Measurements from ENCODE around the gene RAB6B. TPM values are rescaled to one million over a fixed set of nuclear protein-coding genes. Genes with fewer than 3 reads are reported as not detected.

RAB6B gene
- total RNA-seq, 1 experiment from 2014 or later: 18.0 TPM

- CTCF ChIA-PET: interaction anchor here (1.1 kb wide), 1 partner anchor 17 kb away, joined by 3 read pairs; no protein-coding TSS in a partner anchor
- Mint-ChIP-seq H3K27ac (no peak overlapping the region), H3K36me3 (peaks cover 9% of the 10 kb centered on the region), H3K9me3 (peaks cover 20% of the 10 kb centered on the region), H3K4me3 (no peak overlapping the region), H3K27me3 (ENCODE audit: low read depth) (no peaks in the 10 kb centered on the region; the same call in 1 of the 2 replicates), H3K4me1 (no peaks in the 10 kb centered on the region)
- no peak for DNase-seq (ENCODE audit: low spot score)
- ATAC-seq: no peak
- POLR2A ChIA-PET: no interaction called here
- TF ChIP-seq, protein P1, sequence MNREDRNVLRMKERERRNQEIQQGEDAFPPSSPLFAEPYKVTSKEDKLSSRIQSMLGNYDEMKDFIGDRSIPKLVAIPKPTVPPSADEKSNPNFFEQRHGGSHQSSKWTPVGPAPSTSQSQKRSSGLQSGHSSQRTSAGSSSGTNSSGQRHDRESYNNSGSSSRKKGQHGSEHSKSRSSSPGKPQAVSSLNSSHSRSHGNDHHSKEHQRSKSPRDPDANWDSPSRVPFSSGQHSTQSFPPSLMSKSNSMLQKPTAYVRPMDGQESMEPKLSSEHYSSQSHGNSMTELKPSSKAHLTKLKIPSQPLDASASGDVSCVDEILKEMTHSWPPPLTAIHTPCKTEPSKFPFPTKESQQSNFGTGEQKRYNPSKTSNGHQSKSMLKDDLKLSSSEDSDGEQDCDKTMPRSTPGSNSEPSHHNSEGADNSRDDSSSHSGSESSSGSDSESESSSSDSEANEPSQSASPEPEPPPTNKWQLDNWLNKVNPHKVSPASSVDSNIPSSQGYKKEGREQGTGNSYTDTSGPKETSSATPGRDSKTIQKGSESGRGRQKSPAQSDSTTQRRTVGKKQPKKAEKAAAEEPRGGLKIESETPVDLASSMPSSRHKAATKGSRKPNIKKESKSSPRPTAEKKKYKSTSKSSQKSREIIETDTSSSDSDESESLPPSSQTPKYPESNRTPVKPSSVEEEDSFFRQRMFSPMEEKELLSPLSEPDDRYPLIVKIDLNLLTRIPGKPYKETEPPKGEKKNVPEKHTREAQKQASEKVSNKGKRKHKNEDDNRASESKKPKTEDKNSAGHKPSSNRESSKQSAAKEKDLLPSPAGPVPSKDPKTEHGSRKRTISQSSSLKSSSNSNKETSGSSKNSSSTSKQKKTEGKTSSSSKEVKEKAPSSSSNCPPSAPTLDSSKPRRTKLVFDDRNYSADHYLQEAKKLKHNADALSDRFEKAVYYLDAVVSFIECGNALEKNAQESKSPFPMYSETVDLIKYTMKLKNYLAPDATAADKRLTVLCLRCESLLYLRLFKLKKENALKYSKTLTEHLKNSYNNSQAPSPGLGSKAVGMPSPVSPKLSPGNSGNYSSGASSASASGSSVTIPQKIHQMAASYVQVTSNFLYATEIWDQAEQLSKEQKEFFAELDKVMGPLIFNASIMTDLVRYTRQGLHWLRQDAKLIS (CRISPR knock-in tag; IDR thresholded peaks at IDR 0.05; ENCODE audit: borderline replicate concordance): no peak
- TF ChIP-seq, protein P2, sequence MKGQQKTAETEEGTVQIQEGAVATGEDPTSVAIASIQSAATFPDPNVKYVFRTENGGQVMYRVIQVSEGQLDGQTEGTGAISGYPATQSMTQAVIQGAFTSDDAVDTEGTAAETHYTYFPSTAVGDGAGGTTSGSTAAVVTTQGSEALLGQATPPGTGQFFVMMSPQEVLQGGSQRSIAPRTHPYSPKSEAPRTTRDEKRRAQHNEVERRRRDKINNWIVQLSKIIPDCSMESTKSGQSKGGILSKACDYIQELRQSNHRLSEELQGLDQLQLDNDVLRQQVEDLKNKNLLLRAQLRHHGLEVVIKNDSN (CRISPR knock-in tag; IDR thresholded peaks at IDR 0.05): no peak
- TF ChIP-seq PRRX2 (CRISPR knock-in tag; IDR thresholded peaks at IDR 0.05): no peak
- TF ChIP-seq ZNF232 (CRISPR knock-in tag; IDR thresholded peaks at IDR 0.05): no peak
- TF ChIP-seq, protein P3, sequence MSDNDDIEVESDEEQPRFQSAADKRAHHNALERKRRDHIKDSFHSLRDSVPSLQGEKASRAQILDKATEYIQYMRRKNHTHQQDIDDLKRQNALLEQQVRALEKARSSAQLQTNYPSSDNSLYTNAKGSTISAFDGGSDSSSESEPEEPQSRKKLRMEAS (CRISPR knock-in tag; IDR thresholded peaks at IDR 0.05): no peak
- TF ChIP-seq TCF7 (CRISPR knock-in tag; IDR thresholded peaks at IDR 0.05; ENCODE audit: low read depth): no peak
- TF ChIP-seq ZNF281 (CRISPR knock-in tag; IDR thresholded peaks at IDR 0.05): no peak
- TF ChIP-seq E2F5 (CRISPR knock-in tag; IDR thresholded peaks at IDR 0.05): no peak
- TF ChIP-seq ZNF219 (CRISPR knock-in tag; IDR thresholded peaks at IDR 0.05; ENCODE audit: borderline replicate concordance): no peak
- TF ChIP-seq ZBTB21 (CRISPR knock-in tag; IDR thresholded peaks at IDR 0.05; ENCODE audit: borderline replicate concordance): no peak
- TF ChIP-seq IRF2 (CRISPR knock-in tag; IDR thresholded peaks at IDR 0.05; ENCODE audit: borderline replicate concordance, low read depth): no peak
- TF ChIP-seq CREB1 (CRISPR knock-in tag; IDR thresholded peaks at IDR 0.05): no peak
- no peak for TF ChIP-seq OVOL2 (CRISPR knock-in tag; IDR thresholded peaks at IDR 0.05; ENCODE audit: borderline replicate concordance)
Observed at GRCh38 chr3:133880287-133880686, 15.4 kb downstream of the RAB6B start.

- H3K4me1 Mint-ChIP-seq: no peaks in the 10 kb centered on the region
- peaks cover 20% of the 10 kb centered on the region for H3K9me3 Mint-ChIP-seq
- H3K27ac Mint-ChIP-seq: no peak overlapping the region
- DNase-seq (ENCODE audit: low spot score) (no peak), ATAC-seq (no peak)
- ChIA-PET POLR2A (no interaction called here), CTCF (no interaction called here)
- no peak for TF ChIP-seq FOXP1 (CRISPR knock-in tag; IDR thresholded peaks at IDR 0.05; ENCODE audit: borderline replicate concordance)
- no peaks in the 10 kb centered on the region for H3K27me3 Mint-ChIP-seq (ENCODE audit: low read depth)
- peaks cover 9% of the 10 kb centered on the region for H3K36me3 Mint-ChIP-seq
- H3K4me3 Mint-ChIP-seq: no peak overlapping the region
Observed at GRCh38 chr3:133878518-133878917, 17.2 kb downstream of the RAB6B start.

DNA sequence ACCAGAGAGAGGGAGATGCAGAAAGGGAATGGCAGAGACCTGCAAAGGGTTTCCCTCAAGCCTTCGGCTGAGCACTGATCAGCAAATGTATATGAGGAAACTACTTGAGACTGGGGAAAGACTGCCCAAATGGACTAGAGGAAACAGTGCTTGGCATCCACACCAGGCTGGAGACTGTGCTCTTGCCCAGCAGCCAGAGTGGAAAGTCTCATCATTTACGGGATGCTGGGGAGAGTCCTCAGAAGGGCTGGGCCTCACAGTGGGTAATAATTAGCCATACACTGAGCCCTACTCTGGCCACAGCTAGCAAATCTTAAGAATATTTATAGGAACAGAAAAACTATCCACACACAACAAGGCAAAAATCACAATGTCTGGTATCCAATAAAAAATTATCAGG, 18.5 kb downstream of the RAB6B start:
- DNase-seq (ENCODE audit: low spot score): no peak

More for the DNA sequence above, 18.5 kb downstream of the RAB6B start:
- Mint-ChIP-seq H3K9me3 (peaks cover 19% of the 10 kb centered on the region), H3K4me1 (peaks cover 9% of the 10 kb centered on the region), H3K27ac (no peak overlapping the region), H3K36me3 (peaks cover 5% of the 10 kb centered on the region), H3K4me3 (no peak overlapping the region), H3K27me3 (ENCODE audit: low read depth) (no peaks in the 10 kb centered on the region)
- TF ChIP-seq, protein P4, sequence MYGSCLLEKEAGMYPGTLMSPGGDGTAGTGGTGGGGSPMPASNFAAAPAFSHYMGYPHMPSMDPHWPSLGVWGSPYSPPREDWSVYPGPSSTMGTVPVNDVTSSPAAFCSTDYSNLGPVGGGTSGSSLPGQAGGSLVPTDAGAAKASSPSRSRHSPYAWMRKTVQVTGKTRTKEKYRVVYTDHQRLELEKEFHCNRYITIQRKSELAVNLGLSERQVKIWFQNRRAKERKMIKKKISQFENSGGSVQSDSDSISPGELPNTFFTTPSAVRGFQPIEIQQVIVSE (CRISPR knock-in tag; IDR thresholded peaks at IDR 0.05; ENCODE audit: borderline replicate concordance): no peak
- TF ChIP-seq ZNF121 (CRISPR knock-in tag; IDR thresholded peaks at IDR 0.05) (no peak), NR1H2 (CRISPR knock-in tag; IDR thresholded peaks at IDR 0.05) (no peak), FOXK1 (CRISPR knock-in tag; IDR thresholded peaks at IDR 0.05) (no peak)
- ChIA-PET CTCF (no interaction called here), POLR2A (no interaction called here)
- no peak for ATAC-seq
